A549 (cell line): ENCODE measurements around the gene TNFRSF13B. TPM values are rescaled to one million over a fixed set of nuclear protein-coding genes. Genes with fewer than 3 reads are reported as not detected.

ENCODE experiments used
- ATAC-seq, 2 experiments: fragments of 200-7000 bp in 1 of 2; fragments of >200 bp in 1 of 2; cut with Nextera tagmentation in 1 of 2; cut with Tn5 transposase in 1 of 2; 3 replicates each; pipeline versions ENCODE4 v1.8.0 to v1.9.1; 2018 to 2020; ENCODE audit warnings: mild to moderate bottlenecking in 1 of 2, moderate library complexity in 1 of 2
- CTCF ChIA-PET: fragments of 300-600 bp; sonication (Branson Sonifier 250); formaldehyde crosslinking; extraction: SDS; loops from one replicate; lab custom pipeline; 2021; ENCODE audit warnings: antibody characterized with exemption, inconsistent platforms; lab: Yijun Ruan, JAX
- POLR2A ChIA-PET: fragments of 350-600 bp; formaldehyde crosslinking; extraction: SDS; loops from one replicate; lab custom pipeline; 2021; ENCODE audit warnings: antibody characterized with exemption, inconsistent platforms; lab: Yijun Ruan, JAX
- DNase-seq, 2 experiments: peaks; one replicate each; pipeline versions ENCODE4 v3.0.0 to v3.0.0-alpha.2; 2011 to 2016; ENCODE audit warnings: low read depth in 1 of 2, low spot score in 1 of 2
- FAIRE-seq: peaks from 2 replicates; lab custom pipeline; 2011; peaks lifted over from hg19 to GRCh38; lab: Jason Lieb, UNC
- H3K27ac ChIP-seq, 2 experiments: fragments of >200 bp; sonication (Bioruptor Twin); formaldehyde crosslinking; 3 replicates each; pipeline ENCODE4 v1.5.1; 2016 to 2017
- H3K4me1 ChIP-seq: fragments of >200 bp; sonication (Bioruptor Twin); formaldehyde crosslinking; 3 replicates; pipeline ENCODE4 v1.6.1; 2016
- H3K4me2 ChIP-seq: fragments of >200 bp; sonication (Bioruptor Twin); formaldehyde crosslinking; 3 replicates; pipeline ENCODE4 v1.6.1; 2016
- H3K4me3 ChIP-seq: fragments of >200 bp; sonication (Bioruptor Twin); formaldehyde crosslinking; 3 replicates; pipeline ENCODE4 v1.5.1; 2016
- H3K9me3 ChIP-seq: fragments of >200 bp; sonication (Bioruptor Twin); formaldehyde crosslinking; 3 replicates; pipeline ENCODE4 v1.6.1; 2016
- ATOH8 ChIP-seq: fragments of 250-450 bp; sonication (Bioruptor Pico); IDR thresholded peaks from 2 replicates; pipeline ENCODE4 v1.5.0; 2020; ENCODE audit warnings: low read depth, mild to moderate bottlenecking, moderate library complexity
- BCL3 ChIP-seq: fragments of >200 bp; sonication (Bioruptor Twin); formaldehyde crosslinking; IDR thresholded peaks from 3 replicates; pipeline ENCODE4 v1.6.1; 2016
- CHD2 ChIP-seq: fragments of 150-350 bp; IDR thresholded peaks from 2 replicates; pipeline ENCODE4 v1.6.1; 2014; ENCODE audit warnings: low read length; ENCODE audit not compliant: partially characterized antibody
- E2F6 ChIP-seq: IDR thresholded peaks from 2 replicates; pipeline ENCODE4 v1.6.1; 2012; ENCODE audit warnings: low read depth, borderline replicate concordance
- ELK1 ChIP-seq: fragments of 150-350 bp; IDR thresholded peaks from 2 replicates; pipeline ENCODE4 v1.6.1; 2014; ENCODE audit warnings: low read depth, mild to moderate bottlenecking, low read length
- ESRRA ChIP-seq: fragments of 150-350 bp; IDR thresholded peaks from 2 replicates; pipeline ENCODE4 v1.6.1; 2014; ENCODE audit warnings: mild to moderate bottlenecking, low read length, borderline replicate concordance
- FOSB ChIP-seq: fragments of 250-450 bp; sonication (Bioruptor Pico); IDR thresholded peaks from 2 replicates; pipeline ENCODE4 v1.5.0; 2020; ENCODE audit warnings: mild to moderate bottlenecking, moderate library complexity
- FOSL2 ChIP-seq, 2 experiments: fragments of 450-650 bp in 1 of 2; fragments of >200 bp in 1 of 2; sonication (Bioruptor Twin) in 1 of 2; formaldehyde crosslinking; IDR thresholded peaks; 2 replicates each; pipeline versions ENCODE4 v1.5.0 to v1.6.1; 2016 to 2020; ENCODE audit warnings: mild to moderate bottlenecking in 1 of 2, moderate library complexity in 1 of 2
- HDAC2 ChIP-seq: fragments of 200-600 bp; sonication (generic); IDR thresholded peaks from 2 replicates; pipeline ENCODE4 v1.6.1; 2016
- HES2 ChIP-seq: fragments of >200 bp; sonication (Bioruptor Twin); formaldehyde crosslinking; IDR thresholded peaks from 2 replicates; pipeline ENCODE4 v1.6.1; 2016
- HEYL ChIP-seq: fragments of 250-450 bp; sonication (Bioruptor Pico); IDR thresholded peaks from 2 replicates; pipeline ENCODE4 v1.8.0; 2021; ENCODE audit warnings: mild to moderate bottlenecking, moderate library complexity
- HOXA7 ChIP-seq: fragments of 250-450 bp; sonication (Bioruptor Pico); IDR thresholded peaks from 2 replicates; pipeline ENCODE4 v1.5.0; 2020; ENCODE audit warnings: mild to moderate bottlenecking, moderate library complexity
- HOXB13 ChIP-seq: fragments of 250-450 bp; sonication (Bioruptor Pico); IDR thresholded peaks from 2 replicates; pipeline ENCODE4 v1.5.0; 2020; ENCODE audit warnings: low read depth, mild to moderate bottlenecking, moderate library complexity
- HOXB5 ChIP-seq: fragments of 250-450 bp; sonication (Bioruptor Pico); IDR thresholded peaks from 2 replicates; pipeline ENCODE4 v1.5.0; 2020; ENCODE audit warnings: mild to moderate bottlenecking, moderate library complexity
- JUNB ChIP-seq: fragments of >200 bp; sonication (Bioruptor Twin); formaldehyde crosslinking; IDR thresholded peaks from 2 replicates; pipeline ENCODE4 v1.6.1; 2016
- MYC ChIP-seq: IDR thresholded peaks from 2 replicates; pipeline ENCODE4 v1.6.1; 2012; ENCODE audit warnings: mild to moderate bottlenecking, inconsistent platforms, low read length, improper control_type of control experiment, borderline replicate concordance
- NFE2L2 ChIP-seq: fragments of 150-350 bp; conservative IDR thresholded peaks from 2 replicates; pipeline ENCODE4 v1.6.1; 2014; ENCODE audit warnings: low read length
- POLR2A ChIP-seq: IDR thresholded peaks from 2 replicates; pipeline ENCODE4 v1.6.1; 2012; ENCODE audit warnings: mild to moderate bottlenecking, low read length
- RCOR1 ChIP-seq: fragments of 150-350 bp; IDR thresholded peaks from 2 replicates; pipeline ENCODE4 v1.6.1; 2014; ENCODE audit warnings: antibody characterized with exemption, low read length, low read depth
- RNF2 ChIP-seq: fragments of 200-600 bp; sonication (generic); IDR thresholded peaks from 2 replicates; pipeline ENCODE4 v1.6.1; 2016; ENCODE audit warnings: low read depth, mild to moderate bottlenecking, antibody characterized with exemption, moderate library complexity, borderline replicate concordance
- TFCP2L1 ChIP-seq: fragments of 250-450 bp; sonication (Bioruptor Pico); IDR thresholded peaks from 2 replicates; pipeline ENCODE4 v1.5.0; 2021; ENCODE audit warnings: mild to moderate bottlenecking
- ZFP36 ChIP-seq: fragments of 450-650 bp; IDR thresholded peaks from 2 replicates; pipeline ENCODE4 v1.6.1; 2014; ENCODE audit warnings: borderline replicate concordance; ENCODE audit not compliant: partially characterized antibody
- ZNF302 ChIP-seq: fragments of 250-450 bp; sonication (Bioruptor Pico); IDR thresholded peaks from 2 replicates; pipeline ENCODE4 v1.9.0; 2021; ENCODE audit warnings: inconsistent platforms, mild to moderate bottlenecking, moderate library complexity
- ZSCAN20 ChIP-seq: fragments of 250-450 bp; sonication (Bioruptor Pico); IDR thresholded peaks from 2 replicates; pipeline ENCODE4 v1.8.0; 2022; ENCODE audit warnings: mild to moderate bottlenecking, moderate library complexity
- WGBS: methylation state at CpG from one replicate; pipeline ENCODE4 v1.1.6; 2017; ENCODE audit errors: missing lambda C conversion rate; 5-methylcytosine and 5-hydroxymethylcytosine counted together
- polyA plus RNA-seq, 4 experiments: library from polyadenylated mRNA; depleted of rRNA in 3 of 4; stranded (reverse); fragments of >200 nt; fragmentation: RNase III in 1 of 4; extraction: RNeasy Plus Mini Kit Qiagen cat#74134 plus additional on column Dnase treatment in 1 of 4; gene quantifications; 2 replicates in 3 of 4; 3 replicates in 1 of 4; pipeline ENCODE4 v1.2.3, GENCODE V29; 2011 to 2017

TNFRSF13B gene
- polyA plus RNA-seq, 2 of the 4 experiments (the other 2 are of a cell fraction) = not detected

GRCh38 chr17:16933317-16934132 lies 38.4 kb downstream of the TNFRSF13B start:
- DNase-seq = no peak
- no peaks in the 10 kb centered on the region for H3K9me3 ChIP-seq

GRCh38 chr17:16932611-16933010 lies 39.3 kb downstream of the TNFRSF13B start:
- FAIRE-seq (no peak), ATAC-seq (no peak)
- CTCF ChIA-PET = no interaction called here

More at GRCh38 chr17:16933317-16934132, 38.4 kb downstream of the TNFRSF13B start:
- POLR2A ChIA-PET = no interaction called here
- no peak overlapping the region for H3K27ac ChIP-seq
- ATAC-seq (no peak), FAIRE-seq (no peak)
- no peak overlapping the region for H3K4me3 ChIP-seq
- no peak overlapping the region for H3K4me2 ChIP-seq
- no peak for TF ChIP-seq ZSCAN20 (CRISPR knock-in tag)
- TF ChIP-seq FOSB (CRISPR knock-in tag) = no peak
- no peak for TF ChIP-seq FOSL2 (IDR thresholded peaks at IDR 0.05)
- TF ChIP-seq FOSL2 (CRISPR knock-in tag; IDR thresholded peaks at IDR 0.05) = peak; percentile 61
- no peaks in the 10 kb centered on the region for H3K4me1 ChIP-seq
- WGBS = 56% methylated on average over 11 of the region's 11 CpGs
- CTCF ChIA-PET = no interaction called here

GRCh38 chr17:16932156-16932555 lies 39.8 kb downstream of the TNFRSF13B start:
- H3K4me2 ChIP-seq = no peak overlapping the region
- FAIRE-seq (no peak), ATAC-seq (no peak), DNase-seq (no peak)
- ChIA-PET POLR2A (no interaction called here), CTCF (no interaction called here)
- no peak overlapping the region for H3K4me3 ChIP-seq
- TF ChIP-seq TFCP2L1 = no peak
- WGBS = 57% methylated on average over 7 of the region's 8 CpGs
- H3K4me1 ChIP-seq = no peaks in the 10 kb centered on the region
- no peak overlapping the region for H3K27ac ChIP-seq
- H3K9me3 ChIP-seq = no peaks in the 10 kb centered on the region

More at GRCh38 chr17:16932611-16933010, 39.3 kb downstream of the TNFRSF13B start:
- POLR2A ChIA-PET = no interaction called here
- H3K9me3 ChIP-seq = no peaks in the 10 kb centered on the region
- H3K4me1 ChIP-seq = no peaks in the 10 kb centered on the region
- H3K27ac ChIP-seq = no peak overlapping the region
- no peak for DNase-seq
- H3K4me2 ChIP-seq = no peak overlapping the region
- TF ChIP-seq NFE2L2 (no peak), HES2 (no peak), POLR2A (no peak), HDAC2 (no peak), ZNF302 (CRISPR knock-in tag) (no peak), RNF2 (no peak), ESRRA (no peak), HOXB13 (CRISPR knock-in tag) (no peak), HOXB5 (CRISPR knock-in tag) (no peak), HOXA7 (CRISPR knock-in tag) (no peak), ZFP36 (no peak), JUNB (no peak), BCL3 (no peak), HEYL (CRISPR knock-in tag) (no peak)
- no peak overlapping the region for H3K4me3 ChIP-seq
- 33% methylated on average over 5 of the region's 6 CpGs for WGBS

GRCh38 chr17:16931318-16932060 lies 40.4 kb downstream of the TNFRSF13B start:
- ChIA-PET POLR2A (no interaction called here), CTCF (interaction anchor here (0.6 kb wide), 1 partner anchor 33 kb away, joined by 3 read pairs; no protein-coding TSS in a partner anchor)
- 49% methylated on average over 9 of the region's 9 CpGs for WGBS
- no peaks in the 10 kb centered on the region for H3K4me1 ChIP-seq
- FAIRE-seq (no peak), ATAC-seq (no peak; a peak in 1 of 6 replicates), DNase-seq (no peak)
- H3K9me3 ChIP-seq = no peaks in the 10 kb centered on the region
- TF ChIP-seq TFCP2L1 (no peak), RCOR1 (no peak), POLR2A (no peak), ZNF302 (CRISPR knock-in tag) (no peak), ELK1 (no peak), MYC (no peak), NFE2L2 (no peak), ATOH8 (CRISPR knock-in tag) (no peak), FOSB (CRISPR knock-in tag) (no peak), E2F6 (no peak), ESRRA (no peak), CHD2 (no peak)
- no peak overlapping the region for H3K4me2 ChIP-seq
- H3K4me3 ChIP-seq = no peak overlapping the region
- no peak overlapping the region for H3K27ac ChIP-seq
